Fibroblast of lung (primary cell): ENCODE measurements around the gene SP7. TPM values are rescaled to one million over a fixed set of nuclear protein-coding genes. Genes with fewer than 3 reads are reported as not detected.

ENCODE experiments used
- DNase-seq, 2 donors: peaks; one replicate each; pipeline versions ENCODE4 v3.0.0 to v3.0.0-alpha.2; 2010; ENCODE audit warnings: low read depth in 2 of 2
- H2AFZ ChIP-seq: 2 replicates; pipeline ENCODE4 v1.5.1; 2012; ENCODE audit warnings: low read length, control low read depth, inconsistent platforms
- H3K27ac ChIP-seq: 2 replicates; pipeline ENCODE4 v1.5.1; 2011; ENCODE audit warnings: low read length, control low read depth; ENCODE audit not compliant: insufficient read depth
- H3K27me3 ChIP-seq: 2 replicates; pipeline ENCODE4 v1.5.1; 2011; ENCODE audit warnings: mild to moderate bottlenecking, low read length; ENCODE audit not compliant: control insufficient read depth, insufficient read depth
- H3K36me3 ChIP-seq: 2 replicates; pipeline ENCODE4 v1.5.1; 2011; ENCODE audit warnings: low read length; ENCODE audit not compliant: control insufficient read depth, insufficient read depth
- H3K4me1 ChIP-seq: 2 replicates; pipeline ENCODE4 v1.5.1; 2011; ENCODE audit warnings: low read length; ENCODE audit not compliant: control insufficient read depth, insufficient read depth; ENCODE audit errors: extremely low read depth
- H3K4me2 ChIP-seq: 2 replicates; pipeline ENCODE4 v1.5.1; 2011; ENCODE audit warnings: low read length, control low read depth; ENCODE audit not compliant: insufficient read depth; ENCODE audit errors: extremely low read depth
- H3K4me3 ChIP-seq, 4 experiments: fragments of 200-600 bp in 1 of 4; sonication (generic) in 1 of 4; replicated peaks in 1 of 4; 2 replicates each; pipeline ENCODE4 v1.5.1; 2011 to 2016; ENCODE audit warnings: low read length in 4 of 4, low read depth in 3 of 4, mild to moderate bottlenecking in 3 of 4, control low read depth in 2 of 4, inconsistent platforms in 1 of 4, mixed read lengths in 1 of 4; ENCODE audit not compliant: insufficient read depth in 1 of 4; ENCODE audit errors: control extremely low read depth in 1 of 4
- H3K79me2 ChIP-seq: 2 replicates; pipeline ENCODE4 v1.5.1; 2012; ENCODE audit warnings: mild to moderate bottlenecking, low read length, inconsistent platforms; ENCODE audit not compliant: control insufficient read depth, insufficient read depth
- H3K9ac ChIP-seq: 2 replicates; pipeline ENCODE4 v1.5.1; 2011; ENCODE audit warnings: mild to moderate bottlenecking, low read length, control low read depth; ENCODE audit not compliant: insufficient read depth
- H3K9me3 ChIP-seq: 2 replicates; pipeline ENCODE4 v1.5.1; 2012; ENCODE audit warnings: low read depth, low read length; ENCODE audit not compliant: control insufficient read depth, insufficient read depth
- H4K20me1 ChIP-seq: 2 replicates; pipeline ENCODE4 v1.5.1; 2011; ENCODE audit warnings: low read length; ENCODE audit not compliant: control insufficient read depth, insufficient read depth; ENCODE audit errors: extremely low read depth
- CTCF ChIP-seq, 2 donors: IDR thresholded peaks in 1 of 2; conservative IDR thresholded peaks in 1 of 2; 1 replicate in 1 of 2; 2 replicates in 1 of 2; pipeline ENCODE4 v1.5.1; 2011 to 2012; ENCODE audit warnings: low read length in 2 of 2, control low read depth in 1 of 2, inconsistent platforms in 1 of 2, low read depth in 1 of 2, mild to moderate bottlenecking in 1 of 2
- EZH2 ChIP-seq: IDR thresholded peaks from 2 replicates; pipeline ENCODE4 v1.5.1; 2012; ENCODE audit warnings: low read length, control low read depth, mild to moderate bottlenecking; ENCODE audit errors: missing control alignments
- polyA plus RNA-seq, 2 donors: library from polyadenylated mRNA; depleted of rRNA in 1 of 2; stranded (reverse) in 1 of 2; unstranded in 1 of 2; fragments of >200 nt; gene quantifications; 2 replicates each; pipeline ENCODE4 v1.2.1, GENCODE V29; 2011 to 2012; ENCODE audit warnings: missing spikeins in 1 of 2
- total RNA-seq: library from RNA; depleted of rRNA; stranded (reverse); fragments of >200 nt; gene quantifications from 2 replicates; pipeline ENCODE4 v1.2.1, GENCODE V29; 2014

SP7 gene
- total and polyA plus RNA-seq, 2 donors (not counting 1 experiment from before 2014, with no cell fraction given), result not detected

GRCh38 chr12:53308276-53308675 is 27.9 kb downstream of the SP7 start:
- Histone ChIP-seq H3K9ac (no peak overlapping the region), H3K27ac (no peak overlapping the region), H3K36me3 (peaks cover 14% of the 10 kb centered on the region), H3K79me2 (no peaks in the 10 kb centered on the region), H2AFZ (no peak overlapping the region), H4K20me1 (no peaks in the 10 kb centered on the region), H3K4me1 (no peaks in the 10 kb centered on the region), H3K4me3 (no peak overlapping the region), H3K9me3 (no peaks in the 10 kb centered on the region), H3K27me3 (no peaks in the 10 kb centered on the region), H3K4me2 (no peak overlapping the region)
- no peak for TF ChIP-seq CTCF (conservative IDR thresholded peaks at IDR 0.05 in 1 of 2, IDR thresholded peaks at IDR 0.05 in 1 of 2; ENCODE audit: low read depth in 1 of 2, low read length in 2 of 2)
- no peak for TF ChIP-seq EZH2
- no peak for DNase-seq

- Histone ChIP-seq H3K27ac (no peak overlapping the region), H3K4me3 (no peak overlapping the region), H3K9ac (no peak overlapping the region), H3K9me3 (no peaks in the 10 kb centered on the region), H2AFZ (no peak overlapping the region), H3K27me3 (no peaks in the 10 kb centered on the region), H3K4me2 (no peak overlapping the region), H3K79me2 (peaks cover 9% of the 10 kb centered on the region), H3K36me3 (peaks cover 18% of the 10 kb centered on the region), H4K20me1 (no peaks in the 10 kb centered on the region), H3K4me1 (no peaks in the 10 kb centered on the region)
- TF ChIP-seq CTCF (conservative IDR thresholded peaks at IDR 0.05 in 1 of 2, IDR thresholded peaks at IDR 0.05 in 1 of 2; ENCODE audit: low read depth in 1 of 2, low read length in 2 of 2), result no peak
- no peak for TF ChIP-seq EZH2
- DNase-seq, result no peak
Observed at GRCh38 chr12:53306826-53307225, 29.3 kb downstream of the SP7 start.

GRCh38 chr12:53302903-53303302 is 33.3 kb downstream of the SP7 start:
- Histone ChIP-seq H4K20me1 (no peaks in the 10 kb centered on the region), H3K4me1 (peaks cover 10% of the 10 kb centered on the region), H2AFZ (no peak overlapping the region), H3K9ac (no peak overlapping the region), H3K27me3 (no peaks in the 10 kb centered on the region), H3K4me2 (no peak overlapping the region), H3K27ac (no peak overlapping the region), H3K9me3 (no peaks in the 10 kb centered on the region), H3K36me3 (peaks cover 9% of the 10 kb centered on the region), H3K4me3 (no peak overlapping the region), H3K79me2 (peaks cover 23% of the 10 kb centered on the region)
- TF ChIP-seq EZH2, result no peak
- TF ChIP-seq CTCF (conservative IDR thresholded peaks at IDR 0.05 in 1 of 2, IDR thresholded peaks at IDR 0.05 in 1 of 2; ENCODE audit: low read depth in 1 of 2, low read length in 2 of 2), result no peak
- no peak for DNase-seq
